Cortex of kidney (tissue), 1 donor: ENCODE measurements around the gene FRMD1.

Experiments used
- DNase-seq: peaks from one replicate; lab custom pipeline; 2025; lab: John Stamatoyannopoulos, UW

FRMD1 gene

DNA sequence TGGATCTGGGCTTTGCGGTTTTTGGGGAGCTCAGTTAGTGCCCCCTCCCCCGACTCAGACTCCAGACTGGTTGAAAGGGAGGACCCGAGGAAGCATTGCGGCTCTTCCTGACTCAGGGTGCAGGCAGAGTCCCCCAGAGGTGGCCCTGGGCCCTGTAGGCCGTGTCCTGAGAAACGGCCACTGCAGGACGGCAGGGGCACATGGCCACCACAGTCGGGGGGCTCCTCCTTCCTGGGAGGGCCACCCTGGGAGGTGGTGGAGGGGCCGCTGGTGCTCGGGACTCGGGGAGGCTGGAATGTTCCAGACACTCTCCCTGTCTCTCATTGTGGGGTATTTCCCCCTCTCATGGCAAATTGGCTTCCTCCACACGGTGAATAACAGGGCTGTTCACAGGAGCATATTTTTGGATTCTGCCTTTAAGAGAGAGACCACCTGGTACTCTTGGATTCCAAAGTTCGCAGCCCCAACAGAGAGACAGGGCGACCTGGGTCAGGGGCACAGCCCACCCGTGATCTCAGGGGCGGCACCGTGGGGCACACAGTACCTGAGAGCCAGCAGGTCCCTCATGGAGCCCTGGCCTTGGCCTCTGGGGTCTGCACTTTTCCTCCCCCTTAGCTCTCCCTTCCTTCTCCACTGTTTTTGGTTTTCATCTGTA lies 35.7 kb downstream of the FRMD1 start:
- DNase-seq: no peak

DNA sequence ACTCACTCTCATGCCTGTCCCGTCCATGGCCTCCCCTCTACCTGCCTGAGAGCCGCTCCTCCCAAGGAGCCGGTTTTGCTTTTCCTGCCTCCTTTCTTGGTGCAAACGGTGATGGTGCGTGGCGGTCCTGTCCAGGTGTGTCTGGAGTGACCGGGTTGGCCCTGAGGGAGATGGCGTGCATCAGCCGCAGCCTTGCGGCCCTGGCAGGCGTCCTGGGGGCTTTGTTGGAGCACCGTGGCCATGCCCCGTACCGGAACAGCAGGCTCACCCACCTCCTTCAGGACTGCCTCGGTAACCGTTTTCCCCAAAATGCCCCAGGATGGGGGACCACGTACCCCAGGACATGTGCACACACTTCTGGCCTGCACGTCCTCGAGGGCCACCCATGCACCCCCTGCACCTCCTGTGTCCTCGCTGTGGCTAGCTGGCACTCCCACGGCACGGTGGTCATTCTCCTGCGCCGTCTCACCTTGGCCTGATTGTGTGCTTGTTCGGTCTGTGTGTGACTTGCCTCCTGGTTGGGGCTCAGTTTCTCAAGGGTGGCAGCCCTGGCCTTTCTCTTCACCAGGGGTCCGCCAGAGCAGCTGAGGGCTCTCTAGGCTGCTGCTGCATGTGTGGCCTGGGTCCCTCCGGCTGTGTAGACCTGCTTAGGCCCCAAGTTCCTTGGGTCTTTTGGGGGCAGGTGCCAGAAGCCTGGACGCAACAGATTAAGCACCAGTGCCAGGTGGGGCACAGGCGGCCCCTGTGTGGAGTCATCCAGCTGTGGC lies 36.4 kb downstream of the FRMD1 start:
- no peak for DNase-seq

DNA sequence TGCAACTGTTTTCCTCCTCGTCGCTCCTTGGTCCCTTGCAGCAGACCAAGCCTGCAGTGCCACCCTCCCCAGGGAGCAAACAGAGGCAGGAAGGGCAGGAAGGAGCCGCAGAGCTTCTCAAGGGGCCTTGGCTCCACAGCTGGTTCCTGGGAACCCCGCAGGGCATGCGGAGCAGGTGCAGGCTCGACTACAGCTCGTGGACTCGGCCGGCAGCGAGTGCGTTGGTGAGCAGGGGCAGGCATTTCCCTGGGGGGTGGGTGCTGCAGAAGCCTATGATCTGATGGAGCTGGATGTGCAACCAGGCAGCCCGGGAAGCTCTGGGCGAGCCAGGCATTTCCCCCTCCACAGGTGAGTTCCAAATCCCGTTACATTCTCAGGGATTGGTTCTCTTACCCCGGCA lies 37.1 kb downstream of the FRMD1 start:
- no peak for DNase-seq

DNA sequence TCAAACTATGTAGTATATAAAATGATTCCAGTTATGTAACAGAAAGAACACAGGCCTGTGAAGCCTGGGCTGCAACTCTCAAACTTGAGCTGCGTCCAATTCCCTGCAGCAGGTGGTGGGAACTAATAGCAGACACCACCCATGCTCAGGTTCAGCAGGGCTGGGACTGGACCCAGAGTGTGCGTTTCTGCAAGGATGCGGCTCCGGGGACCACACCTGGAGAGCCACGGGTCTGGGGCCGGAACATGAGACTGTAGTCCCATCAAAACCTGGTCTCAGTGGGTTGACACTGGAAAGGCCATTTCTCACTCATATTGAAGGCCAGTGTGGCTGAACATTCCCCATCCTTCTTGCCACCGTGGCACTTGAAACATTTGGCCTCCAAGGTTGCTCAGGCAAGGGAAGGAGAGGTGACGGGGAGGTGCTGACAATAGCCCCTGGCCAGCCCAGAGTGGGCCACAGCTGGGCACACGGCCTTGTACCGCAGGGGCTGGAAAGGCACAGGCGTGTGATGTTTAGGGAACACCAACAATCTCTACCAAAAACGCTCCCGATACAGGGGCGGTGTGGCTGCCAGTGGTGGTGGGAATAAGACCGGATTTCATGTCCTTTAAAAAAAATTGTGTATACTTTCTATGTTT lies 38.0 kb downstream of the FRMD1 start:
- DNase-seq: no peak

DNA sequence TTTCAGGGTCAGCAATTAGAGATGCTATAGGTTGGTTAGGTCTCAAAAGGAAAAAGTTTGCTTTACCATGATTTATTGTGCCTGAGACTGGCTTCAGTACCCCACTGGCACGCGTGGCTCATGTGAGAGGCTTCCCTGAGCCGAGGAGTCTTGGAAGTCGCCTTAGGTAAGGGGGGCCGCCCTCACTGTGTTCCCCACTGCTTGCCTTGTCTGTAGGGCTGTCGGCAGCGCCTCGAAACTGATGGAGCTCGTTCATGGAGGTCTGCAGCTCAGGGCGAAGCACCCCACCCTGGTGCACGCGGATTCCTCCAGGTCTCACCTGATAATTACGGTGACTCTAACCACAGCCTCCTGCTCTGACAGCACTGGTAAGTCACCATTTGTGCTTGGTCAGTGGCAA lies 39.2 kb downstream of the FRMD1 start:
- no peak for DNase-seq

DNA sequence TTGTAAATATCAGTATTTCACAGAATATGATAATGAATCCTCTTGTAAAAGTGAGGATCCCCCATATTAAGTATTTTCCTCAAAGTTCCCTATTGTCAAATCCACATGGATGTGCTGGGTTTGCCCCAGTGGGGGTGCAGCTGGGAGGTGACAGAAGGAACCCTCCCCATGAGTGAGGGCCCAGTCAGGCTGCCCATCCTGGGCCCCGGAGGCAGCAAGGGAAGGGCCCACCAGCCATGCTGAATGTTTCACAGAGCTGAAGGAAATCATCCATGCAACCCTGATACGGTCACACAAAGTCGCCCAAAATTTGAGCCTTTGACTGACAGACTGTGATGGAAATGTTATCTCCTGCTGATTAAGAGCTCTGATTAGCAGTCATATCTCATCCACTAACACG lies 39.7 kb downstream of the FRMD1 start:
- DNase-seq: no peak

DNA sequence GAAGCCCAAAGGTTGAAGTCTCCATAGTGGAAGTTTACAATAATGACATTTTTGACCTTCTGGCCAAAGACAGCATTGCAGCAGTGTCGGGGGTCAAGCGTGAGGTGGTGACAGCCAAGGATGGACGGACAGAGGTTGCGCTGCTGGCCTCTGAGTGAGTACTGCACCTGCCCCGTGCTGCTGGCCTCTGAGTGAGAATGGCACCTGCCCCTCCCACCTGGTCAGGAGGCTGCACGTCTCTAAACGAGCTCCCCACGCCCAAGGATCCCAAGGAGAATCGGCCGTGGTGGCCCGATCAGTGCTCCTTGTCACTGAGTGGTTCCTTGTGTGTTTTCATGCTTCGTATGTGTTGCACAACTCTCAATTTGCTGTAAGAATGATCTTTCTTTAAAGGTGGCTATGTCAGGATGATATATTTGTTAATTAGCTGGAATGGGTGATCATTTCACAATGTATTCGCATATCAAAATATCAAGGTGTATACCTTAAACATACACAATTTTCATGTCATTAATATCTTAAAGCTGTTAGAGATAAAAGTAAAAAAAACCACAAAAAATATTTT lies 40.4 kb downstream of the FRMD1 start:
- no peak for DNase-seq

DNA sequence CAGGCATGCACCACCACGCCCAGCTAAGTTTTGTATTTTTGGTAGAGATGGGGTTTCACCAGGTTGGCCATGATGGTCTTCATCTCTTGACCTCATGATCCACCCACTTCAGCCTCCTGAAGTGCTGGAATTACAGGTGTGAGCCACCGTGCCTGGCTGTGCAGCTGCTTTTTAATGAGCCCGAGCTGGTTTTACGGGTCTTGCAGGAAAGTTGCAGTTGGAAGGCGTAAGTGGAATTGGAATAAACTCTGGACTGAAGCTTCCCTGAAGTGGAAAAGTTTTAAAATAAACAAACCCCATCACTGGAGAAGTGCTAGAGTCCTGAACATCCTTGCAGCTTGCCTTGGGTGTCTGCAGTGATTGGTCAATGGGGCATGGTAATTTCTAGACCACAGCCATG lies 41.2 kb downstream of the FRMD1 start:
- DNase-seq: no peak

DNA sequence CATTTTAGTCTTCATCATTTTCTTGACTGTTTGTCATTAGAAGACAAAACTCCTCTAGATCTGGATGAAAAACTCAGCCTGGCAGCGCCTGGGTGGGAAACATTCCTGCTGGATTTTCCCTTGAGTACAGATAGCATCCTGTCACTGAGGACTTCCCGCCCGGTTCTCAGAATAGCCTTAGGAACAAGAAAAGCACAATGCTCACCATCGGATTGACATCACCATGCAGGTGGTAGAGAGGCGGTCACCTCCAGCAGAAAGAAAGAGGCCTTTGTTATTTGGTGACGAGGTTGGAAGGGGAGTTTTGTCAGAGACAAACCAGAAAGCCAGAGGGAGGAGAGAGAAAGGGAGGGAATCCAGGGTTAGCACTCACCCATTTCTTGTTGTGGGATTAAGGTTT lies 41.8 kb downstream of the FRMD1 start:
- DNase-seq: no peak

DNA sequence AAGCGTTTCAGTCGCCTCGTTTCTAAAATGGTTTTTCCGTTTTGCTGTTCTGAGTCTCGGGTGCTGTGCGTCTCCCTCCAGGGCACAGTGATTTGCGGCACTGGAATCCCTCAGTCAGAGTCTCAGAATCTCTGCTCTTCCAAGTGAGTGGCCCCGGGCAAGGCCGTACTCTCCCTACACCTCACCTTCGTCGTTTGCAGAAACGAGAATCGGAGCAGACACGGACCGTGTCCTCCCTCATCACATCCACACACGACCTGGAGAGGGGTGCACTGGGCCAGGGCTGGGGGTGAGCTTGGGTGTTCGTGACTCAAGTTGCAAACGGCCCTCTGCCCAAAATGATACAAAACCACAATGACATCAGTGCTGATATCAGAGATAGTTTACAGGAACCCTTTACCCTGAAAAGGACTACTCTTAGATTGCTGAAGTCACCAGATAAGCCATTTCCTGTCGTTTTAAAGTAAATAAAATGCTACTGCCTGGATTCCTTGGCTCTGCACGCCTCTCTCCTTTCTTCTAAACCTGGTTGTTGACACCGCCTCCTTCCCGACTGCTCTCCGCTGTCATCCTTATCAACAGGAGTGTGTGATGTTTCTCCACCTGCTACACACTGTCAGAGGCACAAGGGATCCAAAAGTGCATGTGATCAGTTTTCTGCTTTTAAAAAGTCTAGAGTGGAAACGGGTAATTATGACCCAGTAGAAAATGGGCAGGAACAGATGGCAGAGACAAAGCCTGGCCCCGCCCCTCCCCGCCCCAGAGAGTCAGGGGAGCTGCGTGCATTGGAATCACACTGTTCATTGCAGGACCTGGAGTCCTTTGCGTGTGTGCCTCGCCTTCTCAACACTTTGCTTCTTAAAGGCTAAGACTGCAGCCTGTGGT lies 43.1 kb downstream of the FRMD1 start:
- no peak for DNase-seq

DNA sequence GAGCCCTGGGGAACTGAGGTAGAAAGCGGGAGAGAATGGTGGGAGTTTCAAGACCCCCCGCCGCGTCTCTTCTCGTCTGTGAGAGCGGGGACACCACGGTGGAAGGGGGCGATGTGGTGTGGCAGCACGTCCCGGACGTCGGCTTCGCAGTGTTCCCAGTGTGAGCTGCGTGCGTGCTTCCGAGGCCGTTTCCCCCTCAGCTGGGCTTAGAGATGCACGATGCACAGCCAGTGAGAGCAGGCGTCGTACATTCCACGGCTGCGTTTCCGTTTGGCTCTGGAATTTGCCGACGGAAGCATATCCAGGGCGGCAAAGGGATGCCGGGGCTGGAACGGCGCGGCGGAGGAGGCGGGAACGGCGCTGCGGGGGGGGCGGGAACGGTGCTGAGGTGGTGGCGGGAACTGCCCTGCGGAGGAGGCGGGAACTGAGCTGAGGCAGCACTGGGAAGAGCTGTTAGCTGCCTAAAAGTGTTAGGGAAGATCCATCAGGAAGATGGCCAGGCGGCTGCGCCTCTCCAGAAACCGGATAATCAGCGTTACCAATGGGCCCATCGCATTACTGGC lies 43.8 kb downstream of the FRMD1 start:
- DNase-seq: no peak

DNA sequence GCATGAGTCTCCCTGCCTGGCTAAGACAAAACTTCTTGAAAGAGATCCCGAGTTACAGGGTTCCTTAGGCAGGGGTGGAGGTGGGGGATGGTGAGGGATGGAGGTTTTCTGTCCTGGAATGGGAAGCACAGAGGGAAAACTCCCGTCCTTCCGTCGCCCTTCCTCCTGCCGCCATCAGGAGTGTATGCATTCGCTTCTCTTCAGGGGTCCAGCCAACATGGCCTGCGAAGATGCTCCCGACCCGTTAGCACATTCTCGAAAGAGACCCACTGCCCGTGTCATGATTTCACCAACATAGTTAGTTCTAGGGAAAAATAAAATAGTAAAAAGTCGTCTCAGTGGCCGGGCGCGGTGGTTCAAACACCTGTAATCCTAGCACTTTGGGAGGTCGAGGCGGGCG lies 44.5 kb downstream of the FRMD1 start:
- DNase-seq: no peak

DNA sequence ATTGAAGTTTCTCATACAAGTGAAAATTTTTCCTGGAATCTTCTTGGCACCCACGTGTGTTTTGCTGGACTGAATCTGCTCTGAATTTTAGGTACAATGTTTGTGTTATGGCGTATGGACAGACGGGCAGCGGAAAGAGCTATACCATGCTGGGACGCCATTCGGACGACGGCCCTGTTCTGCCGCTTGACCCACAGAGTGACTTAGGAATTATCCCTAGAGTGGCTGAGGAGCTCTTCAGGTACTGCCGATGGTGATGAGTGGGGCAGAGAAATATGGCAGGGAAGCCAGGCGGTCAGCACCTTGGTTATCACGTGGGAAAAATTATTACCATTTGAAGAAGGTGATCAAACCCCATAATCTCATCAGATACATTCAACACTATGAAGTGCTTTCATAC lies 45.2 kb downstream of the FRMD1 start:
- no peak for DNase-seq

DNA sequence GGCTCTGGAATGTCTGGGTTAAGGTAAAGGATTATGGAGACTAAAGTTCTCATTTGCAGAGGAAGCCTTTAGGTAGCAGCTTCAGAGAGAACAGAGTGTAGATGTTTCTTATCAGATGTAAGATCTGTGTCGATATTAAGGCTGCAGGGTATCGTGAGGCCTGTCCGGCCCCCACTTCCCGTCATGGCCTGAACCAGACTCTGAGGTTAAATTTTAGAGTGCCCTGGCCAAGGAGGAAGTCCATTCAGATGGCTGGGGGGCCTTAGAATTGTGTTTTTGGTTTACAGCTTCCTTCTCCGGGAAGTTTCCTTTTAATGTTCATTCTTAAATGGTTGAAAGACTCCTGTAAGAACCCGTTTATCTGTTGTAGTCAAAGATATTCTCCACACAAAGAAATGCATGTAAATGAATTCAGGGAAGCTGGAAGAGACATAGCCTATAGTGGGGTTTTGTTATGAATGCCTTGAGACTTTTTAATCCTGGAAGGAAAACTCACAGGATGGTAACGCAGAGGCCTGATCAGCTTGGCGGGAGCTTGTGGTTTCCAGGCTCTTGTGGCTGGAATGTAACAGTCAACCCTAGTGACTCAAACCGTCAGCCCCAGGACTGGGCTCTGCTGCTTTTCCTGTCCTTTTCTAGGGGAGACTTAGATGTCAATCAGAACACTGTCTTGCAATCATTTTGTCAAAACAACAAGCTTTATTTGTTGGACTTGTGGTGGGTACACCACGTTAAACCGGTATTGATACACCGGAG lies 46.8 kb downstream of the FRMD1 start:
- no peak for DNase-seq

DNA sequence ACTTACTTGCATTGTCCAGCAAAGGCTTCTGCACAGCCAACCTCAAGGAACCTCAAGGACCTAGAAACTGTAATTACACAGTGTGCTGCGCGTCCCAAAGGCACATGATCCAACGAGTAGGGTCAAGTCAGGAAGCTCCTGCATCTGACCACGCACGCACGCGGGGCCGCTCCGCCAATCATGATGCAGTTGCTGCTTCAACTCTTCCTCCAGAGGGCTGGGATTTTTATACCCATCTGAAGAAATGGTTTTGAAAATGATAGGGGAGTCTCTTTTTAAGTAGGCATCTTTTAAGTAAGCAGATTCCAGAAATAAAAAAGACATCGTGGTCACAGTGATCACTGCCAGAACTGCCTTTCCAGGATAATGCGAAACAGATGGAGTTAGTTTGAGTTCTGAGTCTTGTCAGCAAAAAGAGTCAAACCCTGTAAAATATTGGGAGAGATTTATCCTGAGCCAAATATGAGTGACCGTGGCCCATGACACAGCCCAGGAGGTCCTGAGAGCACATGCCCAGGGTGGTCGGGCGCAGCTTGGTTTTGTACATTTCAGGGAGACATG lies 47.5 kb downstream of the FRMD1 start:
- DNase-seq: no peak

DNA sequence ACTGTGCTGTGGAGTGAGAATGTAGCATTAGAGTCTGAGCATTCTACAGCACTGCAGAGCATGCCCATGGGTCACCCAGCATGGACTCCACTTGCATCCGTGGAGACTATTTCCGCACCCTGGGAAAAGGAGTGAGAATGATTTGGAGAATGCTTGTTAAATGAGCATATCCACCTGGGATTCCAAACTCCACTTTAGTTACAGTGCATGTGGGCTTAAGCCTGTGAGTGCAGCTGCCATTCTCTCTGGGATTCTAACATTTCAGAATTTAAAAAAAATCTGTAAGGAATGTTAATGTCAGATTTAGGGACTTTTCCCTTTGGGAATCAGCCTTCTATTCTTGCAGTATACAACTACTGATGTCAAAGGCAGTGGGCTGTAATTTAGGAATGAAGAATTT lies 48.1 kb downstream of the FRMD1 start:
- DNase-seq: no peak

DNA sequence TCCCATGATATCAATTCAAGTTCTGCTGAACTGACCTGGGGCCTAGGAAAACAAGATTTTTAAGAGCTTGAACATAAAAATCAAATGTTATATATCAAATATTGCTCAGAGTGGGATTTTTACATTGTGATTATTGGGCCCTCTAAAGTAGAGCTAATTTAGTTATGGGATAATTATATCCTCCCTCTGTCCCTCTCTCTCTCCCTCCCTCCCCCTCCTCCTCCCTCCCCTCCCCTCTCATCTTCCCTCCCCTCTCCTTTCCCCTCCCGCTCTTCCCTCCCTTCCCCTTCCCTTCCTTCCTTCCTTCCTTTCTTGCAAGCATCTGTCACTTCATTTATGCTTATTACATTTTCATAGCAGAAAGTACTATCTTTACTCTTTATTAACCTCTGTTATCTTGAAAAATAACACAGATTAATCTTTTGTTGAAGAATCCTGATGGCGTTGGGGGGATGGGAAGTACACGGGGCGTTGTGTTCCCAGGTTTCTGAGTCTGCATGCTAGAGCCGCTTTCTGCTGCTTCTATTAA lies 48.7 kb downstream of the FRMD1 start:
- DNase-seq: no peak

DNA sequence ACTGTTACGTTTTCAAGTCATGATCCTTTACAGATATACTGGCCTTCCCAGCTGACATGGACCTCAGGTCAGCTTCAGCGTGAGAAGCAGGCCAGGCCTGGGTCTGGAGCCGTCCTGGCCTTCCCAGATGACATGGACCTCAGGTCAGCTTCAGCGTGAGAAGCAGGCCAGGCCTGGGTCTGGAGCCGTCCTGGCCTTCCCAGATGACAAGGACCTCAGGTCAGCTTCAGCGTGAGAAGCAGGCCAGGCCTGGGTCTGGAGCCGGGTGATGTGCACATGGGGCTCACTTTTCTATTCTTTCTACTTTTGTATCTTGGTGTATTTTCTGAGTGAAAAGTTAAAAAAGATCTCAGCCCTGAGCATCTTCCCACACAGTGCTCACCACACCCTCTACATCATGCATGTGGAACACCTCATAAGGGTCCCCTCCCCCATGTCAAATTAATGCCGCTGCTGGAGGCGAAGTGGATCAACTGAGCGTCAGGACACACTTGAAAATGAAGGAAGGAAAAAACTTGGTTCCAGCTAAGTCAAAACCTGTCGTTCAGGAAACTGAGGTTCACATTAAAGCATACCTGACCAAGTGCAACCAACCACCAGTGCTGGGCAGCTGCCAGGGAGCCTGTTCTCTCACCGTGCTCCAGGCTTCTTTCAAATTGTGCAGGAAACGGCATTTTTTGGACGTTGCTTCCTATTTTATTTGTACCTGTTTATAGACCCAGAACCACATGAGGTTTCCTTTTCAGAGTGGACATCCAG lies 49.4 kb downstream of the FRMD1 start:
- no peak for DNase-seq

DNA sequence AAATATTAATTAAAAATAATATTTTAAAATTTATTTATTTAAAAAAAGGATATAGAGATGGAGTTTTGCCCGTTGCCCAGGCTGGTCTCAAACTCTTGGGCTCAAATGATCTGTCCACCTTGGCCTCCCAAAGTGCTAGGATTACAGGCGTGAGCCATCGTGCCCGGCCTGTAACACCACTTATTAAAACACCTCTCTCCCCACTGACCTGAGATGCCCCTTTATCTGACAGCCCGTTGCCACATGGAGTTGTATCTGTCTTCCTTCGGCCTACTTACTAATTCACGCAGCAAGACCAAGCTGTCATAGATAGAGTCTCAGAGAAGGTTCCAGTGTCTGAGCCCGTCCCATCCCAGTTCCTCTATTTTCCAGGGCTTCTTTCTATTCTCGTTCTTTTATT lies 50.8 kb downstream of the FRMD1 start:
- DNase-seq: no peak

DNA sequence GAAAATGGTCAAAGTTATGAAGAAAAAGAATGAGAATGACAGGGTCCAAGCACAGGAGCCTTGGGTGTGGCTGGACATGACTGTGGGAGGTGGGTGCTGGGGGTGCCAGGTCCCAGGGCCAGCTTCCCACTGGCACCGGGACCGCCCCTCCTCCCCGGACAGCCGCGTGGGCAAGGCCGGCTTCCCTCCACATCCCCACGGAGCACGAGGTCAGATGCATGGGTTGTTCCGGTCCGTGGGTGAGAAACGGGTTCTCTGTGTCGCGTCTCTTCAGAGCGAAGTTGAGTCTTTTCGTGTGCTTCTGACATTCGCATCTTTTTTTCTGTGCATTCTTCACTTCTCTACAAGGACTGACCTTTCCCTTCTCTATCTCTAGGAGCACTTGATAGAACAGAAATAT lies 51.5 kb downstream of the FRMD1 start:
- DNase-seq: no peak
